ENCODE measurements around the gene G6PC3. TPM values are rescaled to one million over a fixed set of nuclear protein-coding genes. Genes with fewer than 3 reads are reported as not detected.

Gene G6PC3
- total and polyA plus RNA-seq, 2 of the 4 experiments (the other 2 are of a cell fraction): 20.4 to 107 TPM

DNA sequence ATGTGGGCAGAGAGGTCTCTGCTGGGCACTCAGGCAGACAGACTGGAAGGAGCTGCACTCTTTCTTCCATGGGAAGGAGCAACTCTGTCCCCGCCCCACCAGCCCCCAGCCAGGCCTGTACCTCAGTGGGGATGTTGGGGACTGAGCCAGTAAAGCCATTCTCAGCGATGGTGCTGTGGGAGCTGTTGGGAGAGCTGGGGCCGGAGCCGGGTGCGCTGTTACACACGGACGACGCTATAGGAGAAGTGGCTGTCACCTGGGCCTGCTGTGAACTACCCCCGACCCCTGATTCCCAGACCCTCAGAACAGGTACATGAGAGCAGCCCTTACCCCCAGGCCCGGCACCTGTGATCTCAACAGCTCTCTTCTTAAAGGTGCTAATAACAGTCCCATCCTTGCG, 21.5 kb downstream of the G6PC3 start:
- Histone ChIP-seq H3K4me1 (ENCODE audit: control insufficient read depth, insufficient read depth, low read length) (peaks cover 17% of the 10 kb centered on the region), H3K9ac (ENCODE audit: low read depth, low read length) (no peak overlapping the region), H3K4ac (ENCODE audit: low read depth, low read length) (no peak overlapping the region), H3K36me3 (ENCODE audit: control insufficient read depth, insufficient read depth, low read length) (peaks cover 30% of the 10 kb centered on the region), H4K91ac (ENCODE audit: insufficient read depth, low read depth, low read length) (no peak overlapping the region), H2BK20ac (ENCODE audit: low read depth, low read length) (no peak overlapping the region), H2AFZ (replicated peaks; ENCODE audit: low read length, poor library complexity) (peak overlapping the region; percentile 7), H4K8ac (ENCODE audit: low read depth in 2 of 2, low read length in 2 of 2) (no peak overlapping the region), H2BK120ac (ENCODE audit: low read depth, low read length) (no peak overlapping the region), H3K23ac (ENCODE audit: low read depth, low read length) (no peak overlapping the region), H4K5ac (ENCODE audit: low read depth, low read length) (no peak overlapping the region), H3K9me3 (ENCODE audit: control insufficient read depth, insufficient read depth, low read length) (no peaks in the 10 kb centered on the region), H3K56ac (ENCODE audit: extremely low read depth, insufficient read depth, low read length) (no peak overlapping the region), H2BK15ac (ENCODE audit: low read depth, low read length) (no peak overlapping the region), H4K20me1 (ENCODE audit: insufficient read depth, low read length) (peaks cover 8% of the 10 kb centered on the region; the same call in 1 of the 2 replicates), H2BK5ac (ENCODE audit: low read depth, low read length, poor library complexity, severe bottlenecking) (no peak overlapping the region), H3K18ac (ENCODE audit: low read depth, low read length) (no peak overlapping the region), H3K14ac (replicated peaks; ENCODE audit: low read depth, low read length) (no peak overlapping the region), H3K27ac (ENCODE audit: insufficient read depth, low read length) (no peak overlapping the region), H3K4me3 (ENCODE audit: insufficient read depth, low read depth, low read length) (no peak overlapping the region), H3K27me3 (ENCODE audit: control insufficient read depth, insufficient read depth, low read length) (no peaks in the 10 kb centered on the region), H3K79me1 (ENCODE audit: low read depth in 1 of 2, low read length in 2 of 2) (peaks cover 5 to 65% of the 10 kb centered on the region in 2 experiments), H3K9me1 (ENCODE audit: insufficient read depth, low read length) (peaks cover 9% of the 10 kb centered on the region), H2AK5ac (ENCODE audit: low read depth, low read length) (no peak overlapping the region), H2AK9ac (replicated peaks; ENCODE audit: low read depth, low read length, poor library complexity) (no peak overlapping the region), H3K4me2 (ENCODE audit: low read depth, low read length) (no peak overlapping the region)
- WGBS, 2 experiments (ENCODE audit: extremely low coverage in 2 of 2, insufficient read length in 1 of 2): 91% methylated on average over 8 of the region's 11 CpGs; no CpG with 5 or more reads in 1 of the 2 experiments
- ChIA-PET CTCF (no interaction called here), POLR2A (ENCODE audit: unreplicated experiment) (no interaction called here)
- BruUV-seq (replicated peaks): no TSS peak
- intact Hi-C loops (cut with micrococcal nuclease) (no loop called here), in situ Hi-C loops (cut with MboI; ENCODE audit: low sequenced_read_pairs) (no loop called here), dilution Hi-C loops (cut with HindIII; ENCODE audit: low sequenced_read_pairs, unreplicated experiment) (no loop called here)
- ATAC-seq (ENCODE audit: low read depth): no peak
- TF ChIP-seq MAFK (IDR thresholded peaks at IDR 0.05; ENCODE audit: low read depth, low read length) (no peak), POLR2A (IDR thresholded peaks at IDR 0.05; ENCODE audit: low read depth, low read length) (no peak), CEBPB (IDR thresholded peaks at IDR 0.05; ENCODE audit: low read depth, low read length) (no peak), RCOR1 (IDR thresholded peaks at IDR 0.05; ENCODE audit: insufficient replicate concordance, low read length) (no peak), SMC3 (IDR thresholded peaks at IDR 0.05; ENCODE audit: low read depth, low read length) (no peak), CHD1 (IDR thresholded peaks at IDR 0.05; ENCODE audit: low read depth, low read length) (no peak), RAD21 (IDR thresholded peaks at IDR 0.05; ENCODE audit: low read length) (no peak), FOS (IDR thresholded peaks at IDR 0.05; ENCODE audit: low read depth, low read length) (no peak), RFX5 (IDR thresholded peaks at IDR 0.05; ENCODE audit: low read depth, low read length) (no peak), MXI1 (IDR thresholded peaks at IDR 0.05; ENCODE audit: borderline replicate concordance, low read depth, low read length) (no peak), MAZ (IDR thresholded peaks at IDR 0.05; ENCODE audit: borderline replicate concordance, low read depth, low read length) (no peak), BHLHE40 (IDR thresholded peaks at IDR 0.05; ENCODE audit: low read depth, low read length) (no peak)
- TF ChIP-seq, protein P1, sequence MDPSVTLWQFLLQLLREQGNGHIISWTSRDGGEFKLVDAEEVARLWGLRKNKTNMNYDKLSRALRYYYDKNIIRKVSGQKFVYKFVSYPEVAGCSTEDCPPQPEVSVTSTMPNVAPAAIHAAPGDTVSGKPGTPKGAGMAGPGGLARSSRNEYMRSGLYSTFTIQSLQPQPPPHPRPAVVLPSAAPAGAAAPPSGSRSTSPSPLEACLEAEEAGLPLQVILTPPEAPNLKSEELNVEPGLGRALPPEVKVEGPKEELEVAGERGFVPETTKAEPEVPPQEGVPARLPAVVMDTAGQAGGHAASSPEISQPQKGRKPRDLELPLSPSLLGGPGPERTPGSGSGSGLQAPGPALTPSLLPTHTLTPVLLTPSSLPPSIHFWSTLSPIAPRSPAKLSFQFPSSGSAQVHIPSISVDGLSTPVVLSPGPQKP (IDR thresholded peaks at IDR 0.05; ENCODE audit: borderline replicate concordance, low read depth, low read length): no peak
- TF ChIP-seq, protein P2, sequence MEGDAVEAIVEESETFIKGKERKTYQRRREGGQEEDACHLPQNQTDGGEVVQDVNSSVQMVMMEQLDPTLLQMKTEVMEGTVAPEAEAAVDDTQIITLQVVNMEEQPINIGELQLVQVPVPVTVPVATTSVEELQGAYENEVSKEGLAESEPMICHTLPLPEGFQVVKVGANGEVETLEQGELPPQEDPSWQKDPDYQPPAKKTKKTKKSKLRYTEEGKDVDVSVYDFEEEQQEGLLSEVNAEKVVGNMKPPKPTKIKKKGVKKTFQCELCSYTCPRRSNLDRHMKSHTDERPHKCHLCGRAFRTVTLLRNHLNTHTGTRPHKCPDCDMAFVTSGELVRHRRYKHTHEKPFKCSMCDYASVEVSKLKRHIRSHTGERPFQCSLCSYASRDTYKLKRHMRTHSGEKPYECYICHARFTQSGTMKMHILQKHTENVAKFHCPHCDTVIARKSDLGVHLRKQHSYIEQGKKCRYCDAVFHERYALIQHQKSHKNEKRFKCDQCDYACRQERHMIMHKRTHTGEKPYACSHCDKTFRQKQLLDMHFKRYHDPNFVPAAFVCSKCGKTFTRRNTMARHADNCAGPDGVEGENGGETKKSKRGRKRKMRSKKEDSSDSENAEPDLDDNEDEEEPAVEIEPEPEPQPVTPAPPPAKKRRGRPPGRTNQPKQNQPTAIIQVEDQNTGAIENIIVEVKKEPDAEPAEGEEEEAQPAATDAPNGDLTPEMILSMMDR (conservative IDR thresholded peaks at IDR 0.05; ENCODE audit: low read depth, low read length): no peak
- DNase-seq: no peak

Data from IMR-90 (cell line).